Neural crest cell (in vitro differentiated cells): ENCODE results near the gene CD80. TPM values are rescaled to one million over a fixed set of nuclear protein-coding genes. Genes with fewer than 3 reads are reported as not detected.

Experiments used
- DNase-seq: peaks from one replicate; pipeline ENCODE4 v3.0.0; 2021; ENCODE audit warnings: low read depth, mixed read lengths, low spot score
- H3K27ac Mint-ChIP-seq: one replicate; pipeline ENCODE4 v1.8.0; 2021; ENCODE audit warnings: mild to moderate bottlenecking, mixed read lengths; ENCODE audit not compliant: unreplicated experiment
- H3K27me3 Mint-ChIP-seq: 2 replicates; pipeline ENCODE4 v1.8.0; 2021; ENCODE audit warnings: low read depth, mild to moderate bottlenecking, mixed read lengths
- H3K36me3 Mint-ChIP-seq: 2 replicates; pipeline ENCODE4 v1.8.0; 2021; ENCODE audit warnings: low read depth, mild to moderate bottlenecking, mixed read lengths
- H3K4me1 Mint-ChIP-seq: 2 replicates; pipeline ENCODE4 v1.8.0; 2021; ENCODE audit warnings: mixed read lengths
- H3K4me3 Mint-ChIP-seq: one replicate; pipeline ENCODE4 v1.8.0; 2021; ENCODE audit warnings: mild to moderate bottlenecking, mixed read lengths
- H3K9me3 Mint-ChIP-seq: 2 replicates; pipeline ENCODE4 v1.8.0; 2021; ENCODE audit warnings: mixed read lengths
- CTCF ChIP-seq: fragments of 200-600 bp; sonication (generic); conservative IDR thresholded peaks from 2 replicates; pipeline ENCODE4 v1.5.0; 2021; ENCODE audit warnings: antibody characterized with exemption, mild to moderate bottlenecking
- total RNA-seq: library from RNA; stranded (reverse); gene quantifications from 2 replicates; pipeline ENCODE4 v1.2.1, GENCODE V29; 2021

Gene CD80
- total RNA-seq, 1 donor from 2014 or later: not detected

- no peaks in the 10 kb centered on the region for H3K9me3 Mint-ChIP-seq
- H3K27me3 Mint-ChIP-seq: no peaks in the 10 kb centered on the region
- H3K4me3 Mint-ChIP-seq: no peak overlapping the region
- H3K36me3 Mint-ChIP-seq: peaks cover 3% of the 10 kb centered on the region
- H3K27ac Mint-ChIP-seq: no peak overlapping the region
- H3K4me1 Mint-ChIP-seq: no peaks in the 10 kb centered on the region
- no peak for DNase-seq
- no peak for TF ChIP-seq CTCF
These were observed 28.3 kb downstream of the CD80 start for GRCh38 chr3:119531151-119531550.

GRCh38 chr3:119530456-119530855, 29.0 kb downstream of the CD80 start:
- peaks cover 7% of the 10 kb centered on the region for H3K36me3 Mint-ChIP-seq
- TF ChIP-seq CTCF: no peak
- H3K4me3 Mint-ChIP-seq: no peak overlapping the region
- no peaks in the 10 kb centered on the region for H3K9me3 Mint-ChIP-seq
- no peak overlapping the region for H3K27ac Mint-ChIP-seq
- no peaks in the 10 kb centered on the region for H3K4me1 Mint-ChIP-seq
- no peaks in the 10 kb centered on the region for H3K27me3 Mint-ChIP-seq
- no peak for DNase-seq

- TF ChIP-seq CTCF: no peak
- Mint-ChIP-seq H3K27me3 (no peaks in the 10 kb centered on the region), H3K36me3 (peaks cover 9% of the 10 kb centered on the region)
These were observed 29.5 kb downstream of the CD80 start for GRCh38 chr3:119529883-119530282.

GRCh38 chr3:119527714-119528113, 31.7 kb downstream of the CD80 start:
- H3K36me3 Mint-ChIP-seq: peaks cover 9% of the 10 kb centered on the region
- no peaks in the 10 kb centered on the region for H3K4me1 Mint-ChIP-seq
- no peak overlapping the region for H3K4me3 Mint-ChIP-seq
- no peak overlapping the region for H3K27ac Mint-ChIP-seq
- no peaks in the 10 kb centered on the region for H3K27me3 Mint-ChIP-seq
- no peak for DNase-seq
- no peak for TF ChIP-seq CTCF
- no peaks in the 10 kb centered on the region for H3K9me3 Mint-ChIP-seq

More at GRCh38 chr3:119529883-119530282, 29.5 kb downstream of the CD80 start:
- H3K27ac Mint-ChIP-seq: no peak overlapping the region
- H3K4me3 Mint-ChIP-seq: no peak overlapping the region
- H3K9me3 Mint-ChIP-seq: no peaks in the 10 kb centered on the region
- no peak for DNase-seq
- no peaks in the 10 kb centered on the region for H3K4me1 Mint-ChIP-seq

- DNase-seq: no peak
- no peak overlapping the region for H3K4me3 Mint-ChIP-seq
- H3K36me3 Mint-ChIP-seq: peaks cover 27% of the 10 kb centered on the region
- TF ChIP-seq CTCF: no peak
- no peaks in the 10 kb centered on the region for H3K27me3 Mint-ChIP-seq
- H3K9me3 Mint-ChIP-seq: peaks cover 4% of the 10 kb centered on the region
- no peak overlapping the region for H3K27ac Mint-ChIP-seq
- no peaks in the 10 kb centered on the region for H3K4me1 Mint-ChIP-seq
These were observed 34.3 kb downstream of the CD80 start for GRCh38 chr3:119524931-119525662.
